Kidney (tissue), 14 donors: ENCODE measurements around the gene TAS2R19. TPM values are rescaled to one million over a fixed set of nuclear protein-coding genes. Genes with fewer than 3 reads are reported as not detected.
"Not testable (repeated sequence)": the region's sequence is repeated elsewhere in the genome, so short reads cannot be mapped to it uniquely, and the experiment has no call there.

Source experiments
- DNase-seq, 5 donors: peaks; one replicate each; pipeline ENCODE4 v3.0.0-alpha.2; 2013 to 2020
- FAIRE-seq: peaks from 2 replicates; lab custom pipeline; 2012; peaks lifted over from hg19 to GRCh38; lab: Jason Lieb, UNC
- H3K27ac ChIP-seq, 2 donors: one replicate each; pipeline ENCODE4 v1.7.0; 2013; ENCODE audit warnings: low read depth in 2 of 2, low read length in 2 of 2, inconsistent platforms in 1 of 2
- H3K27me3 ChIP-seq: one replicate; pipeline ENCODE4 v1.7.1; 2013; ENCODE audit warnings: low read length, inconsistent platforms; ENCODE audit not compliant: control insufficient read depth, insufficient read depth
- H3K36me3 ChIP-seq, 3 donors: one replicate each; pipeline versions ENCODE4 v1.7.0 to v1.7.1; 2013; ENCODE audit warnings: low read length in 3 of 3, control low read depth in 1 of 3, inconsistent platforms in 1 of 3; ENCODE audit not compliant: insufficient read depth in 3 of 3, control insufficient read depth in 2 of 3
- H3K4me1 ChIP-seq, 3 donors: one replicate each; pipeline versions ENCODE4 v1.7.0 to v1.7.1; 2013; ENCODE audit warnings: low read length in 3 of 3, inconsistent platforms in 1 of 3, low read depth in 1 of 3; ENCODE audit not compliant: control insufficient read depth in 2 of 3, insufficient read depth in 2 of 3
- H3K4me3 ChIP-seq, 3 donors: one replicate each; pipeline versions ENCODE4 v1.7.0 to v1.8.1; 2013; ENCODE audit warnings: low read length in 3 of 3, control low read depth in 1 of 3, inconsistent platforms in 1 of 3
- H3K9ac ChIP-seq, 3 donors: one replicate each; pipeline versions ENCODE4 v1.7.0 to v1.7.1; 2013; ENCODE audit warnings: low read length in 3 of 3, control low read depth in 1 of 3, inconsistent platforms in 1 of 3
- H3K9me3 ChIP-seq, 3 donors: one replicate each; pipeline versions ENCODE4 v1.7.0 to v1.7.1; 2013; ENCODE audit warnings: low read length in 3 of 3, control low read depth in 1 of 3, inconsistent platforms in 1 of 3; ENCODE audit not compliant: control insufficient read depth in 2 of 3, insufficient read depth in 1 of 3
- CTCF ChIP-seq: IDR thresholded peaks from 3 replicates; pipeline ENCODE4 v1.5.1; 2012; ENCODE audit warnings: mild to moderate bottlenecking, moderate library complexity, borderline replicate concordance; ENCODE audit not compliant: insufficient read depth; ENCODE audit errors: extremely low read depth
- intact Hi-C: fragments of 100-400 bp; cut with DNase I; formaldehyde crosslinking; loops from one replicate; pipeline ENCODE4 v1.11.1; 2022
- polyA plus RNA-seq: library from polyadenylated mRNA; stranded (reverse); fragments of 350-450 nt; fragmentation: Illumina TruSeq; extraction: RNeasy Lipid Tissue Mini Kit (QIAGEN cat#74804); gene quantifications from one replicate; pipeline ENCODE4 v1.2.3, GENCODE V29; 2014; ENCODE audit warnings: low read depth, low replicate concordance; ENCODE audit not compliant: insufficient read depth
- total RNA-seq: library from RNA; stranded (reverse); fragmentation: NEBNext Ultra II Directional; extraction: Animal tissue kit (Norgen Biotek cat#: 25700); gene quantifications from one replicate; pipeline ENCODE4 v1.2.1, GENCODE V29; 2021
- donor health status: control.
- donor health status: control.
- donor health status: control.
- donor health status: control.
- donor health status: control.
- donor health status: DM: yes; HTN: yes; CAD: no.
- donor health status: Normal renal cell carcinoma (clear cell type).

TAS2R19 gene
- total and polyA plus RNA-seq, 2 donors from 2014 or later = 4.6 TPM; not detected in 1

GRCh38 chr12:11069854-11070365 is 47.5 kb upstream of the TAS2R19 start:
- no peaks in the 10 kb centered on the region for H3K4me1 ChIP-seq
- no peak for TF ChIP-seq CTCF
- no peak overlapping the region for H3K27ac ChIP-seq
- no peak for FAIRE-seq
- no peak overlapping the region for H3K4me3 ChIP-seq
- H3K9ac ChIP-seq = no peak overlapping the region
- no peaks in the 10 kb centered on the region for H3K27me3 ChIP-seq
- DNase-seq = no peak
- peaks cover 0 to 2% (median 0%) of the 10 kb centered on the region in 3 donors for H3K9me3 ChIP-seq
- no peaks in the 10 kb centered on the region for H3K36me3 ChIP-seq
- intact Hi-C loops = no loop called here

- DNase-seq = no peak
- FAIRE-seq = no peak
- intact Hi-C loops = no loop called here
- no peak for TF ChIP-seq CTCF
- H3K9ac ChIP-seq = no peak overlapping the region
- H3K27ac ChIP-seq = no peak overlapping the region
- H3K9me3 ChIP-seq = peaks cover 0 to 2% (median 0%) of the 10 kb centered on the region in 3 donors
- no peaks in the 10 kb centered on the region for H3K36me3 ChIP-seq
- no peaks in the 10 kb centered on the region for H3K4me1 ChIP-seq
- no peak overlapping the region for H3K4me3 ChIP-seq
- no peaks in the 10 kb centered on the region for H3K27me3 ChIP-seq
Observed at GRCh38 chr12:11067514-11067913, 45.1 kb upstream of the TAS2R19 start.

GRCh38 chr12:11062194-11062593 is 39.8 kb upstream of the TAS2R19 start, which contains the start of gene TAS2R46:
Gene TAS2R46 (minus strand): TSS chr12:11062294. CDS start chr12:11062294, 0 bp downstream.
- H3K27ac ChIP-seq, H3K36me3 ChIP-seq, H3K27me3 ChIP-seq, H3K9ac ChIP-seq, H3K9me3 ChIP-seq, DNase-seq, FAIRE-seq, H3K4me1 ChIP-seq, intact Hi-C loops, H3K4me3 ChIP-seq: not testable (repeated sequence)

- no peak for FAIRE-seq
- intact Hi-C loops = no loop called here
Observed at GRCh38 chr12:11059784-11060183, 37.4 kb upstream of the TAS2R19 start.

More at GRCh38 chr12:11059784-11060183, 37.4 kb upstream of the TAS2R19 start:
- no peak for TF ChIP-seq CTCF
- Histone ChIP-seq H3K36me3 (no peaks in the 10 kb centered on the region), H3K4me3 (no peak overlapping the region), H3K4me1 (no peaks in the 10 kb centered on the region), H3K27ac (no peak overlapping the region), H3K9ac (no peak overlapping the region), H3K9me3 (no peaks in the 10 kb centered on the region), H3K27me3 (no peaks in the 10 kb centered on the region)
- no peak for DNase-seq
